ENCODE measurements around the gene DOCK1.

DNA sequence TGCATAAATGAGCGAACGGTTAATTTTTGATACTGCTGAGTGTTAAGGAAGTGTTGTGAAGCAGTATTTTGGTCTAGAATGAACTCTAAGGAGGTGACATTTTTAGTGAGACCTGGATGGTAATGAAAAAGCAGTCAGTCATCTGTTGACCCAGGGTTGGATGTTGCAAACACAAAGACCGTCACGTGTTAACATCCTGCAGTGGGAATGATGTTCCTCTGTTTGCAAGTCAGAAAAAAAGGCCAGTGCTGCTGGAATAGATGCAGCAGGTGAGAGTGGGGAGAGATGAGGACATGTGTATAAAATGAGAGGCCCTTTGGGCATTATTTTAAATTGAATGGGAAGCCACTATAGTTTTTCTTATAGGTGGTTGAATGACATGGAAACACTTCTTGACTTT, 251.9 kb downstream of the DOCK1 start:
- no peak for TF ChIP-seq EZH2 (IDR thresholded peaks at IDR 0.05; ENCODE audit: low read length, missing control alignments)
- TF ChIP-seq, protein P1, sequence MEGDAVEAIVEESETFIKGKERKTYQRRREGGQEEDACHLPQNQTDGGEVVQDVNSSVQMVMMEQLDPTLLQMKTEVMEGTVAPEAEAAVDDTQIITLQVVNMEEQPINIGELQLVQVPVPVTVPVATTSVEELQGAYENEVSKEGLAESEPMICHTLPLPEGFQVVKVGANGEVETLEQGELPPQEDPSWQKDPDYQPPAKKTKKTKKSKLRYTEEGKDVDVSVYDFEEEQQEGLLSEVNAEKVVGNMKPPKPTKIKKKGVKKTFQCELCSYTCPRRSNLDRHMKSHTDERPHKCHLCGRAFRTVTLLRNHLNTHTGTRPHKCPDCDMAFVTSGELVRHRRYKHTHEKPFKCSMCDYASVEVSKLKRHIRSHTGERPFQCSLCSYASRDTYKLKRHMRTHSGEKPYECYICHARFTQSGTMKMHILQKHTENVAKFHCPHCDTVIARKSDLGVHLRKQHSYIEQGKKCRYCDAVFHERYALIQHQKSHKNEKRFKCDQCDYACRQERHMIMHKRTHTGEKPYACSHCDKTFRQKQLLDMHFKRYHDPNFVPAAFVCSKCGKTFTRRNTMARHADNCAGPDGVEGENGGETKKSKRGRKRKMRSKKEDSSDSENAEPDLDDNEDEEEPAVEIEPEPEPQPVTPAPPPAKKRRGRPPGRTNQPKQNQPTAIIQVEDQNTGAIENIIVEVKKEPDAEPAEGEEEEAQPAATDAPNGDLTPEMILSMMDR (conservative IDR thresholded peaks at IDR 0.05 in 1 of 2, IDR thresholded peaks at IDR 0.05 in 1 of 2; ENCODE audit: low read depth in 1 of 2, low read length in 2 of 2), result no peak

Measured in fibroblast of lung (primary cell).